Natural killer cell (primary cell): ENCODE results near the gene ZMIZ1. TPM values are rescaled to one million over a fixed set of nuclear protein-coding genes. Genes with fewer than 3 reads are reported as not detected.
A peak's percentile ranks its signal among the peaks of the same experiment; 100 is the strongest.

ENCODE experiments used
- ATAC-seq, 3 donors: fragments of 150-1000 bp in 2 of 3; fragments of 200-7000 bp in 1 of 3; cut with Tn5 transposase; 1 replicate in 1 of 3; 2 replicates in 2 of 3; pipeline ENCODE4 v1.10.0; 2021; ENCODE audit warnings: mild to moderate bottlenecking in 2 of 3, moderate library complexity in 2 of 3
- DNase-seq, 2 donors: peaks; one replicate each; pipeline versions ENCODE4 v3.0.0 to v3.0.0-alpha.2; 2013 to 2021; ENCODE audit warnings: mixed read lengths in 1 of 2
- H3K27ac ChIP-seq: one replicate; pipeline ENCODE4 v1.5.1; 2013; ENCODE audit warnings: mild to moderate bottlenecking, low read length
- H3K27me3 ChIP-seq: one replicate; pipeline ENCODE4 v1.6.1; 2013; ENCODE audit warnings: low read length; ENCODE audit not compliant: control insufficient read depth, insufficient read depth
- H3K36me3 ChIP-seq: one replicate; pipeline ENCODE4 v1.6.1; 2013; ENCODE audit warnings: low read length; ENCODE audit not compliant: control insufficient read depth, insufficient read depth
- H3K4me1 ChIP-seq: one replicate; pipeline ENCODE4 v1.6.1; 2013; ENCODE audit warnings: low read length; ENCODE audit not compliant: control insufficient read depth, insufficient read depth
- H3K4me3 ChIP-seq: one replicate; pipeline ENCODE4 v1.5.1; 2013; ENCODE audit warnings: low read length
- H3K9me3 ChIP-seq: one replicate; pipeline ENCODE4 v1.6.1; 2013; ENCODE audit warnings: low read length; ENCODE audit not compliant: control insufficient read depth, insufficient read depth
- H3K27ac Mint-ChIP-seq, 2 donors: one replicate each; pipeline ENCODE4 v1.8.0; 2022; ENCODE audit warnings: mild to moderate bottlenecking in 2 of 2, mixed read lengths in 2 of 2, moderate library complexity in 1 of 2
- H3K27me3 Mint-ChIP-seq, 2 donors: one replicate each; pipeline ENCODE4 v1.8.0; 2022; ENCODE audit warnings: low read depth in 2 of 2, mixed read lengths in 2 of 2
- H3K36me3 Mint-ChIP-seq: one replicate; pipeline ENCODE4 v1.8.0; 2022; ENCODE audit warnings: mixed read lengths
- H3K4me1 Mint-ChIP-seq, 2 donors: one replicate each; pipeline ENCODE4 v1.8.0; 2022; ENCODE audit warnings: mixed read lengths in 2 of 2
- H3K4me3 Mint-ChIP-seq: one replicate; pipeline ENCODE4 v1.8.0; 2022; ENCODE audit warnings: mild to moderate bottlenecking, moderate library complexity, mixed read lengths
- H3K9me3 Mint-ChIP-seq, 2 donors: one replicate each; pipeline ENCODE4 v1.8.0; 2022; ENCODE audit warnings: mixed read lengths in 2 of 2
- CTCF ChIP-seq: fragments of 200-600 bp; IDR thresholded peaks from one replicate; pipeline ENCODE4 v1.8.0; 2022; ENCODE audit warnings: antibody characterized with exemption
- WGBS: methylation state at CpG from one replicate; pipeline ENCODE4 v1.1.7; 2013; ENCODE audit warnings: missing lambda C conversion rate; ENCODE audit not compliant: insufficient coverage; 5-methylcytosine and 5-hydroxymethylcytosine counted together
- intact Hi-C: fragments of 100-400 bp; cut with micrococcal nuclease; formaldehyde crosslinking; loops from one replicate; pipeline ENCODE4 v1.14.2; 2022
- total RNA-seq, 4 donors: library from RNA; stranded (reverse); fragments of 120-200 nt in 1 of 4; gene quantifications; one replicate each; pipeline versions ENCODE4 v1.2.3 to v1.2.4, GENCODE V29; 2013 to 2022

Gene ZMIZ1
- total RNA-seq, 3 donors from 2014 or later (not counting 1 experiment from before 2014, with no cell fraction given): 36.5 to 51.5 (median 37.9) TPM

- H3K9me3 Mint-ChIP-seq: no peaks in the 10 kb centered on the region
- H3K27me3 ChIP-seq: no peaks in the 10 kb centered on the region
- H3K36me3 ChIP-seq: no peaks in the 10 kb centered on the region
- no peak overlapping the region for H3K4me3 ChIP-seq
- no peaks in the 10 kb centered on the region for H3K9me3 ChIP-seq
- no peak overlapping the region for H3K4me3 Mint-ChIP-seq
- no peak overlapping the region for H3K27ac ChIP-seq
- DNase-seq: no peak
- no peak for TF ChIP-seq CTCF
- peak overlapping the region in 1 of 2 donors; percentile 79 for H3K27ac Mint-ChIP-seq
- intact Hi-C loops: no loop called here
- peaks cover 50 to 77% of the 10 kb centered on the region in 2 donors for H3K4me1 Mint-ChIP-seq
- no peak for ATAC-seq
- 54% methylated on average over 20 of the region's 22 CpGs for WGBS
- peaks cover 0 to 4% of the 10 kb centered on the region in 2 donors for H3K27me3 Mint-ChIP-seq
- H3K36me3 Mint-ChIP-seq: no peaks in the 10 kb centered on the region
- H3K4me1 ChIP-seq: peaks cover 70% of the 10 kb centered on the region
These were observed 33.1 kb downstream of the ZMIZ1 start for GRCh38 chr10:79101560-79102497.

GRCh38 chr10:79102498-79102874 is 33.7 kb downstream of the ZMIZ1 start:
- H3K27ac ChIP-seq: no peak overlapping the region
- peaks cover 0 to 4% of the 10 kb centered on the region in 2 donors for H3K27me3 Mint-ChIP-seq

DNA sequence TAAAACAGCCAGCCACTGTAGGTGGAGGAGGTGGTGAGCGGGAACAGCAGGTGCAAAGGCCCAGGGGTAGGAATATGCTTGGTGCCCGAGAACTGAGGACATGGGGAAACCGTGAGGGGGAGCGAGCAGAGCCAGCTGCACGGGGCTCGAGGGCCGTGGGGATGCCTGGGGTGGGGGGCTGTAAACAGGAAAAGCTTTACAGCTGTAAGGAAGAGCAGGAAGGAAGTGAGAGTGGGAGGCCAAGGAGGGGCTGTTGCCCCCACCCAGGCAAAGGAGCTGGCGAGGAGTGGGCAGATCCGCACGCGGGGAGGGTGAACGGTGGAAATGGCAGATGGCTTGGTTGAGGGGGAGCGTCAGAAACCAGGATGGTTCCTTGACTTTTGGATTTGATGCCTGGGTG is 34.4 kb downstream of the ZMIZ1 start:
- H3K4me3 ChIP-seq: no peak overlapping the region
- Mint-ChIP-seq H3K27ac (peak overlapping the region in 1 of 2 donors; percentile 73), H3K4me1 (peaks cover 42 to 79% of the 10 kb centered on the region in 2 donors), H3K4me3 (no peak overlapping the region), H3K9me3 (no peaks in the 10 kb centered on the region), H3K36me3 (no peaks in the 10 kb centered on the region), H3K27me3 (peaks cover 0 to 4% of the 10 kb centered on the region in 2 donors)
- ATAC-seq (no peak), DNase-seq (no peak)
- WGBS: 45% methylated on average over 13 of the region's 13 CpGs
- intact Hi-C loops: no loop called here
- no peak overlapping the region for H3K27ac ChIP-seq
- H3K9me3 ChIP-seq: no peaks in the 10 kb centered on the region
- no peaks in the 10 kb centered on the region for H3K36me3 ChIP-seq
- no peaks in the 10 kb centered on the region for H3K27me3 ChIP-seq
- no peak for TF ChIP-seq CTCF
- H3K4me1 ChIP-seq: peaks cover 75% of the 10 kb centered on the region

More at GRCh38 chr10:79102498-79102874, 33.7 kb downstream of the ZMIZ1 start:
- Mint-ChIP-seq H3K4me1 (peaks cover 49 to 80% of the 10 kb centered on the region in 2 donors), H3K36me3 (no peaks in the 10 kb centered on the region), H3K27ac (peak overlapping the region in 1 of 2 donors; percentile 42), H3K4me3 (no peak overlapping the region), H3K9me3 (no peaks in the 10 kb centered on the region)
- no peak overlapping the region for H3K4me3 ChIP-seq
- peaks cover 72% of the 10 kb centered on the region for H3K4me1 ChIP-seq
- intact Hi-C loops: no loop called here
- DNase-seq: no peak
- no peaks in the 10 kb centered on the region for H3K9me3 ChIP-seq
- ATAC-seq: no peak
- H3K27me3 ChIP-seq: no peaks in the 10 kb centered on the region
- no peak for TF ChIP-seq CTCF
- H3K36me3 ChIP-seq: no peaks in the 10 kb centered on the region
- 80% methylated on average over 7 of the region's 7 CpGs for WGBS
